Measurements from ENCODE around the gene RASA2.

Gene RASA2

GRCh38 chr3:141576744-141577052, 89.9 kb downstream of the RASA2 start:
- Histone ChIP-seq H3K9ac (no peak overlapping the region), H4K20me1 (ENCODE audit: insufficient read depth) (no peaks in the 10 kb centered on the region), H3K27me3 (ENCODE audit: insufficient read depth, low read depth) (no peaks in the 10 kb centered on the region), H3K4me1 (ENCODE audit: low read depth, poor library complexity, severe bottlenecking) (peaks cover 22% of the 10 kb centered on the region), H3K4me3 (IDR thresholded peaks at IDR 0.05; ENCODE audit: insufficient read depth, low read depth, low read length) (no peak overlapping the region), H3K4me2 (peak overlapping the region; percentile 9), H3K79me2 (ENCODE audit: insufficient read depth, low read depth) (no peaks in the 10 kb centered on the region), H3K36me3 (ENCODE audit: insufficient read depth) (no peaks in the 10 kb centered on the region; the same call in 1 of the 2 replicates), H3K27ac (no peak overlapping the region), H2AFZ (ENCODE audit: low read depth) (no peak overlapping the region)
- peak; percentile 51; the same call in 1 of the 2 replicates for TF ChIP-seq CTCF (conservative IDR thresholded peaks at IDR 0.05; ENCODE audit: low read depth, low read length)

GRCh38 chr3:141578202-141578973, 91.6 kb downstream of the RASA2 start:
- no peak overlapping the region for H3K27ac ChIP-seq
- H3K4me1 ChIP-seq (ENCODE audit: low read depth, poor library complexity, severe bottlenecking): peaks cover 22% of the 10 kb centered on the region
- H3K36me3 ChIP-seq (ENCODE audit: insufficient read depth): no peaks in the 10 kb centered on the region; the same call in 1 of the 2 replicates
- H3K9ac ChIP-seq: no peak overlapping the region
- no peaks in the 10 kb centered on the region for H4K20me1 ChIP-seq (ENCODE audit: insufficient read depth)
- no peaks in the 10 kb centered on the region for H3K79me2 ChIP-seq (ENCODE audit: insufficient read depth, low read depth)
- no peak for TF ChIP-seq CTCF (conservative IDR thresholded peaks at IDR 0.05; ENCODE audit: low read depth, low read length)
- H3K4me3 ChIP-seq (IDR thresholded peaks at IDR 0.05; ENCODE audit: insufficient read depth, low read depth, low read length): no peak overlapping the region
- H3K27me3 ChIP-seq (ENCODE audit: insufficient read depth, low read depth): no peaks in the 10 kb centered on the region
- no peak overlapping the region for H2AFZ ChIP-seq (ENCODE audit: low read depth)
- no peak overlapping the region for H3K4me2 ChIP-seq

- H3K9ac ChIP-seq: no peak overlapping the region
- no peaks in the 10 kb centered on the region for H3K36me3 ChIP-seq (ENCODE audit: insufficient read depth)
- no peak overlapping the region for H3K4me3 ChIP-seq (IDR thresholded peaks at IDR 0.05; ENCODE audit: insufficient read depth, low read depth, low read length)
- H3K79me2 ChIP-seq (ENCODE audit: insufficient read depth, low read depth): no peaks in the 10 kb centered on the region
- TF ChIP-seq CTCF (conservative IDR thresholded peaks at IDR 0.05; ENCODE audit: low read depth, low read length): no peak
- no peaks in the 10 kb centered on the region for H3K4me1 ChIP-seq (ENCODE audit: low read depth, poor library complexity, severe bottlenecking)
- no peaks in the 10 kb centered on the region for H4K20me1 ChIP-seq (ENCODE audit: insufficient read depth)
- no peaks in the 10 kb centered on the region for H3K27me3 ChIP-seq (ENCODE audit: insufficient read depth, low read depth)
- H3K4me2 ChIP-seq: no peak overlapping the region
- no peak overlapping the region for H3K27ac ChIP-seq
- no peak overlapping the region for H2AFZ ChIP-seq (ENCODE audit: low read depth)
These were observed 107.5 kb downstream of the RASA2 start for GRCh38 chr3:141594357-141594756.

- H4K20me1 ChIP-seq (ENCODE audit: insufficient read depth): no peaks in the 10 kb centered on the region
- no peak overlapping the region for H3K27ac ChIP-seq
- no peak overlapping the region for H3K4me3 ChIP-seq (IDR thresholded peaks at IDR 0.05; ENCODE audit: insufficient read depth, low read depth, low read length)
- TF ChIP-seq CTCF (conservative IDR thresholded peaks at IDR 0.05; ENCODE audit: low read depth, low read length): no peak
- H3K4me2 ChIP-seq: no peak overlapping the region
- no peaks in the 10 kb centered on the region for H3K27me3 ChIP-seq (ENCODE audit: insufficient read depth, low read depth)
- no peak overlapping the region for H2AFZ ChIP-seq (ENCODE audit: low read depth)
- no peaks in the 10 kb centered on the region for H3K79me2 ChIP-seq (ENCODE audit: insufficient read depth, low read depth)
- H3K36me3 ChIP-seq (ENCODE audit: insufficient read depth): no peaks in the 10 kb centered on the region
- H3K4me1 ChIP-seq (ENCODE audit: low read depth, poor library complexity, severe bottlenecking): no peaks in the 10 kb centered on the region
- no peak overlapping the region for H3K9ac ChIP-seq
These were observed 111.1 kb downstream of the RASA2 start for GRCh38 chr3:141597931-141598330.
